ENCODE measurements around the gene UBA1. TPM values are rescaled to one million over a fixed set of nuclear protein-coding genes. Genes with fewer than 3 reads are reported as not detected.

Gene UBA1
- total RNA-seq, 3 donors from 2014 or later (not counting 1 experiment from before 2014, with no cell fraction given), result 118 to 168 (median 120) TPM

GRCh38 chrX:47198026-47198686 is 4.5 kb downstream of the UBA1 start:
- ATAC-seq (no peak), DNase-seq (no peak)
- H3K27ac ChIP-seq (ENCODE audit: low read length), result no peak overlapping the region
- no peaks in the 10 kb centered on the region for H3K27me3 ChIP-seq (ENCODE audit: control insufficient read depth, insufficient read depth, low read length)
- H3K4me1 ChIP-seq (ENCODE audit: control insufficient read depth, insufficient read depth, low read length), result peaks cover 45% of the 10 kb centered on the region
- Mint-ChIP-seq H3K27me3 (ENCODE audit: low read depth in 2 of 2) (no peaks in the 10 kb centered on the region), H3K36me3 (peaks cover 14% of the 10 kb centered on the region), H3K4me1 (peaks cover 45 to 49% of the 10 kb centered on the region in 2 donors), H3K9me3 (no peaks in the 10 kb centered on the region), H3K4me3 (no peak overlapping the region), H3K27ac (peak overlapping the region; percentile 36 to 51)
- H3K36me3 ChIP-seq (ENCODE audit: control insufficient read depth, insufficient read depth, low read length), result peaks cover 42% of the 10 kb centered on the region
- WGBS (ENCODE audit: insufficient coverage), result 90% methylated on average over 4 of the region's 10 CpGs
- no peaks in the 10 kb centered on the region for H3K9me3 ChIP-seq (ENCODE audit: control insufficient read depth, insufficient read depth, low read length)
- intact Hi-C loops (cut with micrococcal nuclease), result loop anchor here (10.0 kb wide), 1 partner anchor 637 kb away; the partner anchor contains the start of gene ZNF81
- no peak overlapping the region for H3K4me3 ChIP-seq (ENCODE audit: low read length)
- no peak for TF ChIP-seq CTCF (IDR thresholded peaks at IDR 0.05)

- WGBS (ENCODE audit: insufficient coverage), result 95% methylated on average over 12 of the region's 15 CpGs
- no peaks in the 10 kb centered on the region for H3K9me3 ChIP-seq (ENCODE audit: control insufficient read depth, insufficient read depth, low read length)
- H3K4me3 ChIP-seq (ENCODE audit: low read length), result no peak overlapping the region
- Mint-ChIP-seq H3K27ac (peak overlapping the region; percentile 36 to 51), H3K9me3 (no peaks in the 10 kb centered on the region), H3K27me3 (ENCODE audit: low read depth in 2 of 2) (no peaks in the 10 kb centered on the region), H3K4me3 (no peak overlapping the region), H3K4me1 (peaks cover 40 to 43% of the 10 kb centered on the region in 2 donors), H3K36me3 (peaks cover 14% of the 10 kb centered on the region)
- intact Hi-C loops (cut with micrococcal nuclease), result loop anchor here (10.0 kb wide), 1 partner anchor 636 kb away; the partner anchor contains the start of gene ZNF81
- no peaks in the 10 kb centered on the region for H3K27me3 ChIP-seq (ENCODE audit: control insufficient read depth, insufficient read depth, low read length)
- H3K27ac ChIP-seq (ENCODE audit: low read length), result no peak overlapping the region
- no peak for ATAC-seq
- no peak for TF ChIP-seq CTCF (IDR thresholded peaks at IDR 0.05)
- H3K4me1 ChIP-seq (ENCODE audit: control insufficient read depth, insufficient read depth, low read length), result peaks cover 41% of the 10 kb centered on the region
- no peak for DNase-seq
- peaks cover 46% of the 10 kb centered on the region for H3K36me3 ChIP-seq (ENCODE audit: control insufficient read depth, insufficient read depth, low read length)
Measured at GRCh38 chrX:47198687-47199080, 5.1 kb downstream of the UBA1 start.

- intact Hi-C loops (cut with micrococcal nuclease), result loop anchor here (10.0 kb wide), 1 partner anchor 636 kb away; the partner anchor contains the start of gene ZNF81
- 95% methylated on average over 10 of the region's 10 CpGs for WGBS (ENCODE audit: insufficient coverage)
- Histone ChIP-seq H3K9me3 (ENCODE audit: control insufficient read depth, insufficient read depth, low read length) (no peaks in the 10 kb centered on the region), H3K36me3 (ENCODE audit: control insufficient read depth, insufficient read depth, low read length) (peaks cover 49% of the 10 kb centered on the region), H3K4me3 (ENCODE audit: low read length) (no peak overlapping the region), H3K27me3 (ENCODE audit: control insufficient read depth, insufficient read depth, low read length) (no peaks in the 10 kb centered on the region), H3K27ac (ENCODE audit: low read length) (no peak overlapping the region), H3K4me1 (ENCODE audit: control insufficient read depth, insufficient read depth, low read length) (peaks cover 38% of the 10 kb centered on the region)
- no peak for ATAC-seq
- no peaks in the 10 kb centered on the region for H3K9me3 Mint-ChIP-seq
- H3K4me1 Mint-ChIP-seq, result peaks cover 38 to 40% of the 10 kb centered on the region in 2 donors
- H3K27ac Mint-ChIP-seq, result peak overlapping the region; percentile 36 to 51
- DNase-seq, result no peak
- TF ChIP-seq CTCF (IDR thresholded peaks at IDR 0.05), result no peak
- H3K4me3 Mint-ChIP-seq, result no peak overlapping the region
- peaks cover 14% of the 10 kb centered on the region for H3K36me3 Mint-ChIP-seq
- H3K27me3 Mint-ChIP-seq (ENCODE audit: low read depth in 2 of 2), result no peaks in the 10 kb centered on the region
Measured at GRCh38 chrX:47199286-47199685, 5.7 kb downstream of the UBA1 start.
